Activated CD4-positive, alpha-beta T cell treated with anti-CD3 and anti-CD28 coated beads, Interleukin-2, amount 50 U/mL, for 1 hour (primary cell): ENCODE data around the gene EML4.

Experiments used
- DNase-seq: peaks from one replicate; pipeline ENCODE4 v3.0.0-alpha.2; 2020

The EML4 gene

GRCh38 chr2:42197792-42198191, 28.6 kb downstream of the EML4 start:
- DNase-seq = no peak

DNA sequence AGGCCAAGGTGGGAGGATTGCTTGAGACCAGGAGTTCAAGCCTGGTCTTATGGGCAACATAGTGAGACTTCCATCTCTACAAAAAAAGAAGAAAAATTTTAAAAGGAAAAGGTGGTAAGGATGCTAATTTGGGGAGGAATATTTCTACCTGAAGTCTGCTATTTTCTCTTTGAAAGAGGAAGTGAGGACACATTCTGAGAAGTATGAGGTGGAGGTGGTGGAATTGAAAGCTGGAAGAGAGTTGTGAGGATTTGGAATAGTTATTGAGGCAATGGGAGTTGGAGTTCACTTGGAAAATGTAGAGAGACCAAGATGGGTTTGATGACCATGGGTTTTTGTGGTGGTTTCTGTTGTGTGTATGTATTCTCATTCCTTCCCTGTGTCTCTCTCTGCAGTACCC, 29.3 kb downstream of the EML4 start:
- DNase-seq = no peak

GRCh38 chr2:42199002-42199401, 29.8 kb downstream of the EML4 start:
- DNase-seq = no peak

DNA sequence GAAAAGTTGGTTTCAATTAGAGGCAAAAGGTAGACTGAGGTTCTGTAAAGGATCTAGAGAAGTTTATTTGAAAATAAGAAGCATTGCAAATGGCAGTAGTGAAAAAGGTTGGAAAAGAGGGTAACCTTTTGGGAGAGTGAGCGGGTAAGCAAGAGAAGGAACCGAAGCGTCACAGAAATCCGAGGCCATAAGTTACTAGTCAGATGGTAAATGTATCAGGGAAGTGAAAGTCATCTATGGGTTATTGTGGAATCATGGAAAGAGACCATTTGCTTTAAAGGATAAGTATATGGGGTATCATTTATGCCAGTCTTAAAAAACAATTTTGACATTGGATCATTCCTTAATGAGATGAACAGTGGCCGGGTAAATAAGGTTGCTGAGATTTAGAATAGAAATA, 30.5 kb downstream of the EML4 start:
- DNase-seq = no peak

GRCh38 chr2:42200926-42201855, 32.0 kb downstream of the EML4 start:
- no peak for DNase-seq

GRCh38 chr2:42202634-42203008, 33.5 kb downstream of the EML4 start:
- no peak for DNase-seq

DNA sequence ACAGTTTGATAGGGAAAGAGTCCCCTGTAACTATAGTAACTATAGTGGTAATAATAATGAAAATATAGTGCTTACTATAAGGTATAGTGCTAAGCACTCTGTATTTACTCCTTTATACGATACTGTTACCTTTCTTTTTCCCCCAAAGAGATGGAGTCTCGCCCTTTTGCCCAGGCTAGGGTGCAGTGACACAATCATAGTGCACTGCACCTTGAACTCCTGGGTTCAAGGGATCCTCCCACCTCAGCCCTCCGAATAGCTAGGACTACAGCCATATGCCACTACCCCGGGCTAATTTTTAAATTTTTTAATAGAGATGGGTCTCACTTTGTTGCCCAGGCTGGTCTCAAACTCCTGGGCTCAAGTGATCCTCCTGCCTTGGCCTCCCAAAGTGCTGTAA, 34.6 kb downstream of the EML4 start:
- no peak for DNase-seq

- no peak for DNase-seq
Observed at GRCh38 chr2:42205337-42205736, 36.2 kb downstream of the EML4 start.

- no peak for DNase-seq
Observed at GRCh38 chr2:42207826-42208225, 38.7 kb downstream of the EML4 start.

DNA sequence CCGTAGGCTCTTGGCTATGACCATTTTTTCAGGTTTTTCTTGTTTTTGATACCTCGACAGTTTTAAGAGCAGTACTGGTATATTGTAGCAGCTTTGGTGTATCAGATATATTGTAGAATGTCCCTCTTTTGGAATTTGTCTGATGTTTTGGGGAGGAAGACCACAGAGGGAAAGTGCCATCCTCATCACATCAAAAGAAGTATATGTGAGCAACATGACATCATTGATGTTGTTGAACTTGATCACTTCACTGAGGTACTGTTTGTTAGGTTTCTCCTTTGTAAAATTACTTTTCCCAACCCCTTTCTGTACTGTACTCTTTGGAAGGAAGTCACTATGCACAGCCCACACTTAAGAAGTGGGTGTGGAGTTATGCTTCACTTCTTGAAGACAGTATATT, 41.0 kb downstream of the EML4 start:
- DNase-seq = no peak

GRCh38 chr2:42211291-42211690, 42.1 kb downstream of the EML4 start:
- no peak for DNase-seq

GRCh38 chr2:42214669-42215068, 45.5 kb downstream of the EML4 start:
- no peak for DNase-seq

DNA sequence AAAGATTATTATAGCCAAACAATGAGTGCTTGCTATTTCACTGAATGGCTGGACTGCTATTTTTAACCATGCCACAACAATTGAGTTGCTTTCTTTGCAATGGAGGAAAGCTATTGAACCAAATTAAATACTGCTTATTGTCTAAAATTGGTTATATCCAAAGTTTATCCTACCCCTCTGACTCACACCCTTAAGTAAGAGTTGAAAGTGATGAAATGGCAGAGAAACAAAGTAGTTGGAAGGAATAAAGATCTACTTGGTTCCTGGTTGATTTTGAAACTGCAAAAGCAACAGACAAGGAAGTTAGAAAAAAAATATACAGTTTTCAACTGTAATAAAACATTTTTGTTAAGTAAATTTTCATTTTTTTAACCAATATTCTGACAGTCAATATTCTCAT, 47.5 kb downstream of the EML4 start:
- DNase-seq = no peak

- DNase-seq = no peak
Observed at GRCh38 chr2:42217307-42217706, 48.2 kb downstream of the EML4 start.

GRCh38 chr2:42217914-42218313, 48.8 kb downstream of the EML4 start:
- no peak for DNase-seq

DNA sequence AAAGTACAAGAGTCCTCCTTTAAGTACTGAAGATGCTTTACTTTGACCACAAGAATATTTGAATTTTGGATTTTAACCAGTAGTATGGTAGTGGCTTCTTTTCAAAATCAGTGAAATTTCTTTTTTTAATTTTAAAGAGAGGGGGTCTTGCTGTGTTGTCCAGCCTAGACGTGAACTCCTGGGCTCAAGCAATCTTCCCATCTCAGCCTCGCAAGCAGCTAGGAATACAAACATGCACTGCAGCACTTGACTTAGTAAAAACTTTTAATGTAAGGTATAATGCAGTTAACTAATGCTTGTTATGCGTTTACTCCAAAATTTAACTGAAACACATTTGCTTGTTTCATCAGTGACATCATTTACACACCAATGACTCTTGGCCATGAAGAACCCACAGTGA, 49.6 kb downstream of the EML4 start:
- DNase-seq = no peak

- DNase-seq = no peak
Observed at GRCh38 chr2:42219160-42219559, 50.0 kb downstream of the EML4 start.

DNA sequence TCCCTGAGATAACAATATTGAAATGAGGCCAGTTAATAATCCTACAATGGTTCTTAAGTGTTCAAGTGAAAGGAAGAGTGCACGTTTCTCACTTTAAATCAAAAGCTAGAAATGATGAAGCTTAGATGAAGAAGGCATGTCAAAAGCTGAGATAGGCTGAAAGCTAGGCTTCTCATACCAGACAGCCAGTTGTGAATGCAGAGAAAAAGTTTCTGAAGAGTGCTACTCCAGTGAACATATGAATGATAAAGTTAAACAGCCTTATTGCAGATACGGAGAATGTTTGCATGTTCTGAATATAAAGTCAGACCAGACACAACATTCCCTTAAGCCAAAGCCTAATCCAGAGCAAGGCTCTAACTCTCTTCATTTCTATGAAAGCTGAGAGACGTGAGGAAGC, 51.4 kb downstream of the EML4 start:
- no peak for DNase-seq

- no peak for DNase-seq
Observed at GRCh38 chr2:42223067-42223854, 54.1 kb downstream of the EML4 start.

GRCh38 chr2:42223855-42224268, 54.7 kb downstream of the EML4 start:
- no peak for DNase-seq

- DNase-seq = no peak
Observed at GRCh38 chr2:42224422-42225067, 55.4 kb downstream of the EML4 start.

- no peak for DNase-seq
Observed at GRCh38 chr2:42225573-42225972, 56.4 kb downstream of the EML4 start.

DNA sequence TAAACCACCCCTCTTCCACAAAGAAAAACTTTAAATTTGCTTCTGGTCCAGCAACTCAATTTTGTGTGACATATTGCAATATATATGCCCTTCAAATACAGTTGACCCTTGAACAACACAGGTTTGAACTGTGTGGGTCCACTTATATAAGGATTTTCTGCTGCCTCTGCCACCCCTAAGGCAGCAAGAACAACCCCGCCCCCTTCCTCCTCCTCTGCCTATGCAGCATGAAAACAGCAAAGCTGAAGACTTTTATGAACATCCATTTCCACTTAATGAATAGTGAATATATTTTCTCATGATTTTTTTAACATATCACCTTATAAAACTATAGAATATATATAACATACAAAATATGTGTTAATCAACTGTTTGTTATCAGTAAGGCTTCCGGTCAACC, 58.3 kb downstream of the EML4 start:
- DNase-seq = no peak

GRCh38 chr2:42228101-42228500, 58.9 kb downstream of the EML4 start:
- no peak for DNase-seq
